Mucosa of stomach (tissue), 1 donor: Measurements from ENCODE around the gene CD177.
"Not testable (repeated sequence)": the region's sequence is repeated elsewhere in the genome, so short reads cannot be mapped to it uniquely, and the experiment has no call there.

Source experiments
- H3K27me3 ChIP-seq: one replicate; pipeline ENCODE4 v1.7.0; 2013; ENCODE audit warnings: mild to moderate bottlenecking, low read length; ENCODE audit not compliant: control insufficient read depth, insufficient read depth
- H3K36me3 ChIP-seq: one replicate; pipeline ENCODE4 v1.7.0; 2013; ENCODE audit warnings: low read length; ENCODE audit not compliant: control insufficient read depth, insufficient read depth
- H3K4me1 ChIP-seq: one replicate; pipeline ENCODE4 v1.7.0; 2013; ENCODE audit warnings: mild to moderate bottlenecking, low read length; ENCODE audit not compliant: control insufficient read depth, insufficient read depth
- H3K4me3 ChIP-seq: one replicate; pipeline ENCODE4 v1.7.0; 2013; ENCODE audit warnings: low read length
- H3K9ac ChIP-seq: one replicate; pipeline ENCODE4 v1.7.0; 2013; ENCODE audit warnings: mild to moderate bottlenecking, low read length, moderate library complexity
- H3K9me3 ChIP-seq: one replicate; pipeline ENCODE4 v1.7.0; 2013; ENCODE audit warnings: mild to moderate bottlenecking, low read length, moderate library complexity; ENCODE audit not compliant: control insufficient read depth
- donor health status: Pancreatic carcinoma.

Gene CD177

GRCh38 chr19:43318796-43319314, 34.6 kb upstream of the CD177 start:
- no peak overlapping the region for H3K4me3 ChIP-seq
- H3K4me1 ChIP-seq: no peaks in the 10 kb centered on the region
- H3K27me3 ChIP-seq: no peaks in the 10 kb centered on the region
- no peak overlapping the region for H3K9ac ChIP-seq
- H3K9me3 ChIP-seq: no peaks in the 10 kb centered on the region
- no peaks in the 10 kb centered on the region for H3K36me3 ChIP-seq

GRCh38 chr19:43320546-43320945, 32.9 kb upstream of the CD177 start:
- H3K4me1 ChIP-seq: no peaks in the 10 kb centered on the region
- H3K9me3 ChIP-seq: no peaks in the 10 kb centered on the region
- H3K36me3 ChIP-seq: no peaks in the 10 kb centered on the region
- H3K27me3 ChIP-seq: no peaks in the 10 kb centered on the region
- no peak overlapping the region for H3K4me3 ChIP-seq
- H3K9ac ChIP-seq: no peak overlapping the region

- not testable (repeated sequence) for H3K4me3 ChIP-seq, H3K27me3 ChIP-seq, H3K36me3 ChIP-seq, H3K9me3 ChIP-seq, H3K9ac ChIP-seq
- H3K4me1 ChIP-seq: peaks cover 30% of the 10 kb centered on the region
Observed at GRCh38 chr19:43326761-43327160, 26.7 kb upstream of the CD177 start.

DNA sequence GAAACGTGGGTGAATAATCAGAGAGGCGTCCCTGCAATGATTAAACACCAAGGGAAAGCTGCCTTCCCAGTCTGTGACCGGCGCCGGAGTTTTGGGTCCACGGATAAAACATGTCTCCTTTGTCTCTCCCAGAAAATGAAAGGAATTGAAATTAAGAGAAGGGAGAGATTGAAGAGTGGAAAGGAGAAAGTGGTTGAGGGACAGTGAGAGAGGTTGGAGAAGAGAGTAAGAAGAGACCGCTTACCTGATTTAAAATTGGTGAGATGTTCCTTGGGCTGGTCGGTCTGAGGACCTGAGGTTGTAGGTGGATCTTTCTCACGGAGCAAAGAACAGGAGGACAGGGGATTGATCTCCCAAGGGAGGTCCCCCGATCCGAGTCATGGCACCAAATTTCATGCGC, 24.9 kb upstream of the CD177 start:
- not testable (repeated sequence) for H3K9me3 ChIP-seq, H3K4me3 ChIP-seq, H3K27me3 ChIP-seq, H3K36me3 ChIP-seq, H3K9ac ChIP-seq
- H3K4me1 ChIP-seq: peaks cover 41% of the 10 kb centered on the region

GRCh38 chr19:43329049-43329448, 24.4 kb upstream of the CD177 start:
- H3K9me3 ChIP-seq, H3K9ac ChIP-seq, H3K27me3 ChIP-seq, H3K36me3 ChIP-seq, H3K4me3 ChIP-seq: not testable (repeated sequence)
- peaks cover 41% of the 10 kb centered on the region for H3K4me1 ChIP-seq

DNA sequence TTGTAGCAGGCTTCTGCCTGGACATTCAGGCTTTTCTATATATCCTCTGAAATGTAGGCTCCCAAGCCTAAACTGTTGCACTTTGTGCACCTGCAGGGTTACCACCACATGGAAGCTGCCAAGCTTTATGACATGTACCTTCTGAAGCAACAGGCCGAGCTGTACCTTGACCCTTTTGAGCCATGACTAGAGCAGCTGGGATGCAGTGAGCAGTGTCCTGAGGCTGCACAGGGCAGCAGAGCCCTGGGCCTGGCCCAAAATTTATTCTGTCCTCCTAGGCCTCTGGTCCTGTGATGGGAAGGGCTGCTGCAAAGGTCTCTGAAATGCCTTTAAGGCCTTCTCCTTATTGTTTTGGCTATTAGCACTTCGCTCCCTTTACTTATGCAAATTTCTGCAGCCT, 23.5 kb upstream of the CD177 start:
- Histone ChIP-seq H3K9me3 (no peaks in the 10 kb centered on the region), H3K27me3 (no peaks in the 10 kb centered on the region), H3K4me3 (no peak overlapping the region), H3K36me3 (no peaks in the 10 kb centered on the region), H3K4me1 (peaks cover 41% of the 10 kb centered on the region), H3K9ac (no peak overlapping the region)

GRCh38 chr19:43330726-43331434, 22.6 kb upstream of the CD177 start:
- Histone ChIP-seq H3K4me1 (peaks cover 38% of the 10 kb centered on the region), H3K9ac (no peak overlapping the region), H3K9me3 (no peaks in the 10 kb centered on the region), H3K27me3 (no peaks in the 10 kb centered on the region), H3K4me3 (no peak overlapping the region), H3K36me3 (no peaks in the 10 kb centered on the region)

- no peaks in the 10 kb centered on the region for H3K9me3 ChIP-seq
- H3K9ac ChIP-seq: no peak overlapping the region
- H3K36me3 ChIP-seq: no peaks in the 10 kb centered on the region
- H3K27me3 ChIP-seq: no peaks in the 10 kb centered on the region
- peaks cover 38% of the 10 kb centered on the region for H3K4me1 ChIP-seq
- H3K4me3 ChIP-seq: no peak overlapping the region
Observed at GRCh38 chr19:43331435-43332010, 22.0 kb upstream of the CD177 start.

- no peak overlapping the region for H3K9ac ChIP-seq
- H3K4me3 ChIP-seq: no peak overlapping the region
- no peaks in the 10 kb centered on the region for H3K27me3 ChIP-seq
- H3K9me3 ChIP-seq: no peaks in the 10 kb centered on the region
- peaks cover 38% of the 10 kb centered on the region for H3K4me1 ChIP-seq
- no peaks in the 10 kb centered on the region for H3K36me3 ChIP-seq
Observed at GRCh38 chr19:43332058-43332922, 21.2 kb upstream of the CD177 start.

DNA sequence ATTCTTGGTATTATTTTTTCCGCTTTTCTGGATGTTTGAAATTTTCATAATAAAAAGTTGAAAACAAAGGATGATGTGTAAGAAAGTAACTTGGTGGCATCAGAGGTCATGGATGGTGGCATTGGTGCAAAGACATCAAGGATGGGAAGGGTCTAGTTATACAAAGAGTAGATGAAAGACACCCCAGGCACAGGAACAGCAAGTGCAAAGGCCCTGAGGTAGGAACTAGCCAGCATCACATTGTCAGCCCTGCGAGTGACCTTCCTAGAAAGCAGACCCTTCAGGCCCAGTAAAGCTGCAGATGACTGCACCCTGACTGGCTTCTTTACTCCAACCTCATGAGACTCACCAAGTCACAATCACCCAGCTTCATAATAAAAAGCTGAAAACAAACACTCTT, 17.0 kb upstream of the CD177 start:
- H3K9me3 ChIP-seq, H3K9ac ChIP-seq, H3K36me3 ChIP-seq, H3K27me3 ChIP-seq, H3K4me3 ChIP-seq: not testable (repeated sequence)
- peaks cover 13% of the 10 kb centered on the region for H3K4me1 ChIP-seq

DNA sequence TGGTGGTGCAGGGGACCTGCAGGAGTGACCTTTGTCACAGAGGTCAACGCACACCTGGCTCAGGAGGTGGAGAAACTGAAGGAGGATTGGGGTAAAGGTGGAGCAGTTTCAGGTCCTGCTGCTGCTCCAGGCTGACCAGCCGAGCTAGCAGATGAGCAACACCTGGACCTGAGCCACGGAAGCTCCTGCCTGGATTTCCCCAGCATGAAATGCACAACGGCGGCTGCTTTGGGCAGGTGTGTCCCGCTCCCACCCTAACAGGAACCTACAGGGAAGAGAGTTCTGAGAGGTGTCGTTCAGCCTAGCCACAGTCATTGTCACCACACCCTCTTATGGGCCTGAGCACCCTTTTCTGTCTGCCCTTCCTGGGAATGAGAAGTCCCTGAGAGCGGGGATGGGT, 15.7 kb upstream of the CD177 start:
- Histone ChIP-seq H3K36me3 (no peaks in the 10 kb centered on the region), H3K27me3 (no peaks in the 10 kb centered on the region), H3K4me3 (no peak overlapping the region), H3K4me1 (peaks cover 6% of the 10 kb centered on the region), H3K9me3 (no peaks in the 10 kb centered on the region), H3K9ac (no peak overlapping the region)

DNA sequence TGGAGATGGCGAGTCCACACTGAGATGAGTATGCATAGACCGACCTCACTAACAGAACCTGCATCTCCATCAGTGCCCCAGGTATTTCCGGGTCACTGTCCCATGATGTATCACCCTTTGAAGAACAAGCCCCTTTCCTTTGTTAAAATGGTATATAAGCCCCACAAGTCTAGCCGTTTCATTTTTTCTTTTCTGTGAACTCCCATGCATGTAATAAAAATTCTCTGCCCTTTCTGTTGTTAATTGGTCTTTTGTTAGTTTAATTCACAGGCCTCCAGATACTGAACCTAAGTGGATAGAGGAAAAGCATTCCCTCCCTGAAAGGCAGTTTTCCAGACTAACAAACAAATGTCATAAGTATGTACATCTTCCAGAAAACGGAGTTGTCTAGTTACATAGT, 15.0 kb upstream of the CD177 start:
- H3K27me3 ChIP-seq: no peaks in the 10 kb centered on the region
- H3K36me3 ChIP-seq: no peaks in the 10 kb centered on the region
- no peaks in the 10 kb centered on the region for H3K4me1 ChIP-seq
- H3K9me3 ChIP-seq: no peaks in the 10 kb centered on the region
- H3K4me3 ChIP-seq: no peak overlapping the region
- H3K9ac ChIP-seq: no peak overlapping the region
